Retinal pigment epithelial cell (primary cell): Measurements from ENCODE around the gene SYCP1.

ENCODE experiments used
- DNase-seq: peaks from one replicate; pipeline ENCODE4 v3.0.0-alpha.2; 2010; ENCODE audit warnings: low read depth
- H3K4me3 ChIP-seq: 2 replicates; pipeline ENCODE4 v1.5.1; 2011; ENCODE audit warnings: mild to moderate bottlenecking, low read length, control low read depth, moderate library complexity
- CTCF ChIP-seq: conservative IDR thresholded peaks from 2 replicates; pipeline ENCODE4 v1.5.1; 2011; ENCODE audit warnings: low read depth, low read length, control low read depth, inconsistent platforms

SYCP1 gene

GRCh38 chr1:114832057-114832456 is 22.6 kb upstream of the SYCP1 start:
- H3K4me3 ChIP-seq = no peak overlapping the region
- DNase-seq = no peak
- TF ChIP-seq CTCF = no peak

GRCh38 chr1:114833421-114833820 is 21.2 kb upstream of the SYCP1 start:
- TF ChIP-seq CTCF = no peak
- DNase-seq = no peak
- no peak overlapping the region for H3K4me3 ChIP-seq

GRCh38 chr1:114844270-114844669 is 10.4 kb upstream of the SYCP1 start:
- no peak overlapping the region for H3K4me3 ChIP-seq
- DNase-seq = no peak
- no peak for TF ChIP-seq CTCF

- TF ChIP-seq CTCF = no peak
- no peak for DNase-seq
- H3K4me3 ChIP-seq = no peak overlapping the region
Measured at GRCh38 chr1:114853584-114853983, 1.1 kb upstream of the SYCP1 start.

GRCh38 chr1:114861384-114861783 is 6.7 kb downstream of the SYCP1 start:
- no peak overlapping the region for H3K4me3 ChIP-seq
- no peak for DNase-seq
- no peak for TF ChIP-seq CTCF

GRCh38 chr1:114892194-114892918 is 37.7 kb downstream of the SYCP1 start:
- DNase-seq = no peak
- H3K4me3 ChIP-seq = no peak overlapping the region
- TF ChIP-seq CTCF = no peak

GRCh38 chr1:114896795-114897194 is 42.1 kb downstream of the SYCP1 start:
- DNase-seq = no peak
- H3K4me3 ChIP-seq = no peak overlapping the region
- no peak for TF ChIP-seq CTCF
